Fibroblast of villous mesenchyme (primary cell): ENCODE measurements around the gene FLT1. TPM values are rescaled to one million over a fixed set of nuclear protein-coding genes. Genes with fewer than 3 reads are reported as not detected.

Experiments
- DNase-seq: peaks from one replicate; pipeline ENCODE4 v3.0.0-alpha.2; 2010; ENCODE audit warnings: low read depth
- H3K4me3 ChIP-seq: 2 replicates; pipeline ENCODE4 v1.5.1; 2011; ENCODE audit warnings: low read depth, mild to moderate bottlenecking, low read length
- CTCF ChIP-seq: IDR thresholded peaks from 2 replicates; pipeline ENCODE4 v1.5.1; 2012; ENCODE audit warnings: low read depth, mild to moderate bottlenecking, low read length; ENCODE audit not compliant: insufficient read depth
- total RNA-seq: library from RNA; depleted of rRNA; stranded (reverse); fragments of >200 nt; gene quantifications from 2 replicates; pipeline ENCODE4 v1.2.3, GENCODE V29; 2012

FLT1 gene
- total RNA-seq, 1 donor: 12.1 TPM

DNA sequence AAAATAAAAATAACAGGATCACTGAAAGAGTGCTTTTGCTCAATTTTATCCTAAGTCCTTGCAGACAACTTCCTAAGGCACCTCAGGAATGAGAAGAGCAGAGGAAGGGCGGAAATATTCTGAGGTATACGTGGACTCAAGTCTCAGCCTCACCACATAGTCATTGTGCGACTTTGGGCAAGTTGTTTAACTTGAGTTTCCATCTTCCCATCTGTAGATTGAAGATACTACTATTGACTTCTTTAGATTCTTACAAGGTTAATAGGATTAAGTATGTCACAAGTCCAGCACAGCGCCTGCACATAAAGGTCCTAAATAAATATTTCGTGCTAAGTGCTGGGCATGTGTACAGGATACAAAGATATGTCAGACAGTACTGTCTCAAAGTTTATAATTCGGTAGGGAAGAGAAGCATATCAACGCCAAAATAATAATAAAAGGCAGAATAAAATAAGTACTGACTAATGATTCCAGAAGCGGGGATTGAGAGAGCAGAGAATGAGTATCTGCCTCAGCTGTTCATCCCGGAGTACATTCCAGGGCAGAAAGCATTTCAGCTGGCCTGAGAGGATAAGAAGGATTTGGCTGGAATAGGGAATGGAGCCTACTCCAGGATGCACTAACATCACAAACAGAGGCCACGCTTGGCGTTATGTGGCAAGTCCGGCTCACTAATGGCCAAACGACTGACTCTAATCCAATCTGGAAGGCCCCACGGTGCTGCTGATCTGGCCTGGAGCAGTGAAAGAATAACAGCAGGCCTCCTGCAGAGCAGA is 139.7 kb downstream of the FLT1 start:
- DNase-seq: peak; percentile 35
- H3K4me3 ChIP-seq: no peak overlapping the region
- TF ChIP-seq CTCF: no peak

DNA sequence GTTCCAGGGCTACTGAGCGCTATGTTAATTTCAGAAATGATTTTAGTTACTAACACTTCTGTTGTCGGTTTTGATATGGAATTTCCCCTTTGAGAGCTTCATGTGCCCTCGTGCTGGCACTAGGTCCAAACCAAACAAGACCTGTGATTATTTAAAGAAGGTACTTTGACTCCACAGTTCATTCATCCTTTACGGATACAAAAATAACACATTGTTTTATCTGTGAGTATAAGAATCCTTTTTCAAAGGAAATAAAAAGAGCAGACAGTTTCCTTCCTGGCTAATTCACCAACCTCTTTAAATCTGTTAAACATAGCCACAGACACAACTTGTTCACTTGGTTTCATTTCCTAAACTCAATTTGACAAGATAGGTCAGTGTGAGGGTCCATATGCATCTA is 141.2 kb downstream of the FLT1 start:
- no peak overlapping the region for H3K4me3 ChIP-seq
- no peak for TF ChIP-seq CTCF
- DNase-seq: no peak

DNA sequence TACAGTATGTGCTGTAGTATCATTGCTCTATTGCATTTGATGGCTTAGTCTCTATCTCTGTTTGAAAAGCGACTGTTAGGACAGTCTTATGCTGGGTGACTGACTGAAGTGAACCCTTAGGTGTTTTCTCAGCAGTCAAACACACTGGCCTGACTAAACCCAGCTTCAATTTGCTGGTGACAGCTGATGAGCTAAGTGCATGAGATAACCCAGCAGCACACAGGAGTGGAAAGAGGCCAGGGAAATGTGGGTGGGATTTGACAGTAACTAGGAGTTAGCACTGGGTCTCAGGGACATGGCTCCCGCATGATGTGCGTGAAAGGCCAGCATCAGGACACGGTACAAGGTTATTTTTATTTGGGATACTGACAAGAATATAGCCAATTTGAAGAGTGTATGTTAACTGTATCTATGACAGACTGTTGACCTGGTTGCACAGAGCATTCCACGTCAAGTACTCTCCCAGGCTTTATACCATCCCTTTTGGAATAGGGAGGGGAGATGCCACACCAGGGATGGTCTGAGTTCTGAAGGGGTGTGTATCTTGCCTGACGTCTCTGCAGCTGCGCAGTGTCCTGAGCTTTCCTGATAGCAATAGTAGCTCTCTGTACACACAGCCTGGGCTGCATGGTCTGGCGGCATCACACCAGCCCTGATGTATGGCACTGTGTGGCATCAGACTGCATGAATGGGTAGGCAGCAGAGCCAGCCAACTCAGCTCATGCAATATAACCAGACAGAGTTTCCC is 144.8 kb downstream of the FLT1 start:
- TF ChIP-seq CTCF: no peak
- peak; percentile 52 for DNase-seq
- no peak overlapping the region for H3K4me3 ChIP-seq

DNA sequence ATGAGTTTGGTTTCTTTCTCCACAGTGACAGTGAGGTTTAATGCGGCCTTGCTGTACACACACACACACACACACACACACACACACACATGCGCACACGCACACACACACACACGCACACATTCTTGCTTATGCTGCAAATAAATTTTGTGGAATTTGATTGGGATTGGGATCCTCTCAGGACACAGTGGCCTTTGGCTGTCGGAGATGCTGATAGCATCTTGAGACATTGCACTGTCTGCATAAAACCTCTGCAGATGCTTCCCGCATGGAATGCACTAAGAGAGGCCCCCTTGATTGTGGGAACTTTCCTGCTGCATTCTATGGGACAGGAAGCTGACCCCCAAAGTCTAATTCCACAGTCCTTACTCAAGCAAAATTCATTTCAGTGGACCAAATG is 145.6 kb downstream of the FLT1 start:
- TF ChIP-seq CTCF: no peak
- peak; percentile 57 for DNase-seq
- no peak overlapping the region for H3K4me3 ChIP-seq

- H3K4me3 ChIP-seq: no peak overlapping the region
- DNase-seq: peak; percentile 56
- no peak for TF ChIP-seq CTCF
These were observed 147.2 kb downstream of the FLT1 start for GRCh38 chr13:28347456-28348371.

GRCh38 chr13:28346154-28346553 is 148.8 kb downstream of the FLT1 start:
- TF ChIP-seq CTCF: no peak
- DNase-seq: no peak
- no peak overlapping the region for H3K4me3 ChIP-seq
